ENCODE measurements around the gene FAM210A. TPM values are rescaled to one million over a fixed set of nuclear protein-coding genes. Genes with fewer than 3 reads are reported as not detected.

The FAM210A gene
- total and polyA plus RNA-seq, 7 donors: 11.4 to 45.8 (median 28.8) TPM

DNA sequence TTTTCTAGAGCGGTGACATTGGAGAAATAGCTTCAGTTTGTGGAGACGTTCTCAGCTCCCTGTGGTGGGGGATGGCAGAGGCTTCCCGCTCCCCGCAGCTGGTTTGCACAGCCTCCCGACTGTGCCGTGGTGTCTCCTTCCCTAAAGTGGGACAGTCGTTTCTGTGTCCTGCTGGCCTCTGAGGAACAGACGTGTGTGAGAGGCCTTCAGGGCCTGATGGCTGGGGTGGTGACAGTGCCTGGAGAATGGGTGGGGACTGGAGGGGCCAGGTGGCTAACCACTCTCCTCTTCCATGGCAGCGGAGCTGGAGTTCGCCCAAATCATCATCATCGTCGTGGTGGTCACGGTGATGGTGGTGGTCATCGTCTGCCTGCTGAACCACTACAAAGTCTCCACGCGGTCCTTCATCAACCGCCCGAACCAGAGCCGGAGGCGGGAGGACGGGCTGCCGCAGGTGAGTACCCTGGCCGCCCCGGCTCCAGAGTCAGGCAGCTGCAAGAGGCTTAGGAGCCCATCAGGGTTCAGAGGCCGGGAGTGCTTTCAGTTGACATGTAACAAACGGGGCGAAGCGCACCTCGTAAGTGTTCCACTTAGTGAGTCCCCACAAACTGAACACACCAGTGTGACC, 105.4 kb downstream of the FAM210A start:
- intact Hi-C loops (cut with DNase I): no loop called here
- H3K36me3 ChIP-seq (ENCODE audit: insufficient read depth in 1 of 2, low read depth in 1 of 2): no peaks in the 10 kb centered on the region
- DNase-seq (no peak), ATAC-seq (no peak)
- 94 to 95% (median 94%) methylated on average over 26 to 29 of the region's 29 CpGs for WGBS, 3 donors
- no peak overlapping the region for H3K4me3 ChIP-seq
- TF ChIP-seq, protein P1, sequence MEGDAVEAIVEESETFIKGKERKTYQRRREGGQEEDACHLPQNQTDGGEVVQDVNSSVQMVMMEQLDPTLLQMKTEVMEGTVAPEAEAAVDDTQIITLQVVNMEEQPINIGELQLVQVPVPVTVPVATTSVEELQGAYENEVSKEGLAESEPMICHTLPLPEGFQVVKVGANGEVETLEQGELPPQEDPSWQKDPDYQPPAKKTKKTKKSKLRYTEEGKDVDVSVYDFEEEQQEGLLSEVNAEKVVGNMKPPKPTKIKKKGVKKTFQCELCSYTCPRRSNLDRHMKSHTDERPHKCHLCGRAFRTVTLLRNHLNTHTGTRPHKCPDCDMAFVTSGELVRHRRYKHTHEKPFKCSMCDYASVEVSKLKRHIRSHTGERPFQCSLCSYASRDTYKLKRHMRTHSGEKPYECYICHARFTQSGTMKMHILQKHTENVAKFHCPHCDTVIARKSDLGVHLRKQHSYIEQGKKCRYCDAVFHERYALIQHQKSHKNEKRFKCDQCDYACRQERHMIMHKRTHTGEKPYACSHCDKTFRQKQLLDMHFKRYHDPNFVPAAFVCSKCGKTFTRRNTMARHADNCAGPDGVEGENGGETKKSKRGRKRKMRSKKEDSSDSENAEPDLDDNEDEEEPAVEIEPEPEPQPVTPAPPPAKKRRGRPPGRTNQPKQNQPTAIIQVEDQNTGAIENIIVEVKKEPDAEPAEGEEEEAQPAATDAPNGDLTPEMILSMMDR (IDR thresholded peaks at IDR 0.05): no peak
- no peak overlapping the region for H3K27ac ChIP-seq
- no peaks in the 10 kb centered on the region for H3K27me3 ChIP-seq (ENCODE audit: insufficient read depth in 3 of 3, low read length in 2 of 3)
- no peaks in the 10 kb centered on the region for H3K9me3 ChIP-seq
- H3K4me1 ChIP-seq: peaks cover 2% of the 10 kb centered on the region

DNA sequence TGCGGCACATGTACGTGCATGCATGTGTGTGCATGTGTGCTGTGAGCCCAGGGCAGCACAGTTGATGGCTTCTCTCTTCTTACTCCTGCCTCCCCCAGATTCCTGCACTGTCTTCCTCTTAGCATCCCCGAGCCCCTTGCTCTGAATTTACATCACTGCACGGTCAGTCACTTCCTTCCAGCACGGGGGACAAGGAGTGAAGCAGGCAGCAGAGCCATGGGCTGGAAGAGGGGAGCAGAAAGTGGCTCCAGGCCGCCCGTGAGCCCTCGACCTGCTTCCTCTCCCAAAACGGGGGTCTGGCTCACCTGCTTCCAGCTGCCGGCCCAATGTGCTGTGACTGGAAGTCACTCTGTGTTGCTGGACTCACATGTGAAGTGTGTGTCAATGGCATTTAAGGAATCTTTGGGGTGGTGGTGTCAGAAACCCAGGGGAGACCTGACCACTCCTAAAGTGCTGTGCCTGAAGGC, 106.1 kb downstream of the FAM210A start:
- Histone ChIP-seq H3K36me3 (ENCODE audit: insufficient read depth in 1 of 2, low read depth in 1 of 2) (no peaks in the 10 kb centered on the region), H3K27me3 (ENCODE audit: insufficient read depth in 3 of 3, low read length in 2 of 3) (no peaks in the 10 kb centered on the region), H3K4me1 (peaks cover 7% of the 10 kb centered on the region), H3K27ac (no peak overlapping the region), H3K4me3 (no peak overlapping the region), H3K9me3 (no peaks in the 10 kb centered on the region)
- TF ChIP-seq, protein P1 (IDR thresholded peaks at IDR 0.05): no peak
- intact Hi-C loops (cut with DNase I): no loop called here
- ATAC-seq (no peak), DNase-seq (no peak)
- 90 to 92% (median 90%) methylated on average over 10 of the region's 10 CpGs for WGBS, 3 donors

DNA sequence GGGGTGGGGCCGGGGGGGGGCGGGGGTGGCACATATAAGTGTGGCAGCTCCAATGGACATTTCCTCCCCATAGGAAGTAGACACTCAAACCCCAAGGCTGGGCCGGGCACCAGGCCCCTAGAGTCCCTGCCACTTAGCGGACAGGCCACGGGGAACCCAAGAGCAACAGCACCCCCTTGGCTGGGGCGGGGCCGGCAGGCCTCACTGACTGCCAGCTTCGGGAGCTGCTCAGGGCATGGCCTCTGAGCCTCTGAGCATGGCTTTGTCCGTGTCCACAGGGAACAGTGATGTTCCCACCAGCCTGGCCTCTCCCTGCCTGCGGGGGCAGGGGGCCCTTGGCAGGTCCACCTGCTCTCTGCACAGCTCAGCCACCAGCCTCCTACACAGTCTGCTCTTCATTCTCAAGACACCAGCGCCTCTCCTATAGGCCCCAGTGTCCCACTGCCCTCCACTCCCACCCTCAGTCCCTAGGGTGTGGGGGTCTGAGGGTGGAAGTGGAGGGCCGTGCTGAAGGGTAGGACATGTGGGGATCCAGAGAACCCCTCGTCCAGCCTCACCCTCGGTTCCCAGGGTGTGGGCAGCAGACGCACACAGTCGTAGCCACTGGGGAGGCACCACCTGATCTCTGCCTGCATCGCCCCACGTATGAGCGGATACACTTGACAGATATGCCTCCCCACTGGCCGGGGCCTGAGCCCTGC, 106.7 kb downstream of the FAM210A start:
- intact Hi-C loops (cut with DNase I): loop anchor here in 1 of 2 donors (10.0 kb wide), 1 partner anchor 55 kb away; no protein-coding TSS in a partner anchor
- DNase-seq: no peak
- Histone ChIP-seq H3K4me1 (peaks cover 13% of the 10 kb centered on the region), H3K27me3 (ENCODE audit: insufficient read depth in 3 of 3, low read length in 2 of 3) (no peaks in the 10 kb centered on the region), H3K9me3 (no peaks in the 10 kb centered on the region), H3K27ac (no peak overlapping the region), H3K36me3 (ENCODE audit: insufficient read depth in 1 of 2, low read depth in 1 of 2) (no peaks in the 10 kb centered on the region), H3K4me3 (no peak overlapping the region)
- 88 to 92% (median 90%) methylated on average over 16 to 20 of the region's 20 CpGs for WGBS, 3 donors
- no peak for ATAC-seq
- TF ChIP-seq, protein P1 (IDR thresholded peaks at IDR 0.05): no peak

DNA sequence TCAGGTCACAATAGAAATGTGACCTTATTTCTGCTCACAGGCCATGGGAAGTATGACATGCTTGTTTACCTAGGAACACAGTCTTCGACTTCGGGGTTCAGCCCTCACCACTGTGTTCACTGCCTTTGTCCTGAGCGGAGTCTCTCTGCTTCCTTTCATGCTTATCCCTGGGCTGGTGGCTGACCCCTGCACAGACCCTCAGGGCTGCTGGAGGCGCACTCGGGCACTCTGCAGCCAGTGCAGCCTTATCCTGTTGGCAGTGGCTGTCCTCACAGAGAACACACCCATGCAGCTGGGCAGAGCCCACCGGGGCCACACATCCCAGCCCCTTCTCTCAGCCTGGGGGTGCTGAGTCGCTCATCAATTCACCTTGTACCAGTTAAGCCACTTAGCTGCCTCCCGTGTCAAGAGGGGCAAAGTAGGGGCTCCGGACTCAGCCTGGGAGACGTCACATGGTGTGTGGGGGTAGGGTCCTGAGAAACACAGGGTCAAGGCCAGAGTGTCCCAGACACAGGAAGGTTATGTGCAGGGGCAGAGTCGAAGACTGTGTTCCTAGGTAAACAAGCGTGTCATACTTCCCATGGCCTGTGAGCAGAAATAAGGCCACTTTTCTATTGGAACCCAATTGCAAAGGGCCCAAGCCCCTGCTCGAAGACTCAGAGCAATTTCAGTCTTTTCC, 107.5 kb downstream of the FAM210A start:
- WGBS, 3 donors: 82 to 89% (median 88%) methylated on average over 13 of the region's 13 CpGs
- no peaks in the 10 kb centered on the region for H3K27me3 ChIP-seq (ENCODE audit: insufficient read depth in 3 of 3, low read length in 2 of 3)
- H3K4me3 ChIP-seq: no peak overlapping the region
- no peaks in the 10 kb centered on the region for H3K9me3 ChIP-seq
- H3K27ac ChIP-seq: no peak overlapping the region
- no peaks in the 10 kb centered on the region for H3K36me3 ChIP-seq (ENCODE audit: insufficient read depth in 1 of 2, low read depth in 1 of 2)
- ATAC-seq: no peak
- intact Hi-C loops (cut with DNase I): loop anchor here in 1 of 2 donors (10.0 kb wide), 1 partner anchor 54 kb away; no protein-coding TSS in a partner anchor
- DNase-seq: no peak
- H3K4me1 ChIP-seq: peaks cover 16% of the 10 kb centered on the region
- TF ChIP-seq, protein P1 (IDR thresholded peaks at IDR 0.05): no peak
